Retinal pigment epithelial cell (primary cell): ENCODE measurements around the gene CBLIF.

Source experiments
- DNase-seq: peaks from one replicate; pipeline ENCODE4 v3.0.0-alpha.2; 2010; ENCODE audit warnings: low read depth
- H3K4me3 ChIP-seq: 2 replicates; pipeline ENCODE4 v1.5.1; 2011; ENCODE audit warnings: mild to moderate bottlenecking, low read length, control low read depth, moderate library complexity
- CTCF ChIP-seq: conservative IDR thresholded peaks from 2 replicates; pipeline ENCODE4 v1.5.1; 2011; ENCODE audit warnings: low read depth, low read length, control low read depth, inconsistent platforms

CBLIF gene

GRCh38 chr11:59810189-59810910, 34.9 kb downstream of the CBLIF start, which contains the start of gene MRPL16:
MRPL16 (minus strand) TSS chr11:59810778; CDS start chr11:59810658, 120 bp downstream.
- H3K4me3 ChIP-seq: peak within 1 kb of the TSS; percentile 92
- peak; percentile 24 for TF ChIP-seq CTCF
- DNase-seq: peak; percentile 64

GRCh38 chr11:59807047-59807610, 38.2 kb downstream of the CBLIF start:
- no peak for DNase-seq
- no peak for TF ChIP-seq CTCF
- no peak overlapping the region for H3K4me3 ChIP-seq

GRCh38 chr11:59804061-59804460, 41.2 kb downstream of the CBLIF start:
- TF ChIP-seq CTCF: no peak
- no peak for DNase-seq
- no peak overlapping the region for H3K4me3 ChIP-seq

- TF ChIP-seq CTCF: peak; percentile 45
- DNase-seq: no peak
- H3K4me3 ChIP-seq: no peak overlapping the region
Measured at GRCh38 chr11:59802639-59803176, 42.6 kb downstream of the CBLIF start.

- H3K4me3 ChIP-seq: no peak overlapping the region
- TF ChIP-seq CTCF: no peak
- DNase-seq: no peak
Measured at GRCh38 chr11:59801981-59802638, 43.2 kb downstream of the CBLIF start.

- no peak for TF ChIP-seq CTCF
- DNase-seq: no peak
- H3K4me3 ChIP-seq: no peak overlapping the region
Measured at GRCh38 chr11:59801160-59801706, 44.1 kb downstream of the CBLIF start.
